SK-N-SH treated with all-trans-retinoic acid at 6 μM for 48 hours (cell line): ENCODE results near the gene NPAS3.

Experiments
- ATAC-seq: fragments of 200-7000 bp; cut with Tn5 transposase; 3 replicates; pipeline ENCODE4 v1.9.1; 2020; ENCODE audit warnings: mild to moderate bottlenecking, moderate library complexity
- ARNTL ChIP-seq: fragments of 450-650 bp; formaldehyde crosslinking; IDR thresholded peaks from 2 replicates; pipeline ENCODE4 v1.5.0; 2020; ENCODE audit warnings: low read depth, mild to moderate bottlenecking, moderate library complexity, borderline replicate concordance
- BACH2 ChIP-seq: fragments of 250-450 bp; sonication (Bioruptor Pico); IDR thresholded peaks from 2 replicates; pipeline ENCODE4 v1.9.0; 2021; ENCODE audit warnings: mild to moderate bottlenecking, borderline replicate concordance
- CSDC2 ChIP-seq: fragments of 250-450 bp; sonication (Bioruptor Pico); IDR thresholded peaks from 2 replicates; pipeline ENCODE4 v1.5.0; 2020; ENCODE audit warnings: mild to moderate bottlenecking, moderate library complexity
- ESRRG ChIP-seq: fragments of 250-450 bp; sonication (Bioruptor Pico); IDR thresholded peaks from 2 replicates; pipeline ENCODE4 v1.6.1; 2021; ENCODE audit warnings: mild to moderate bottlenecking
- GLIS3 ChIP-seq: fragments of 250-450 bp; sonication (Bioruptor Pico); IDR thresholded peaks from 2 replicates; pipeline ENCODE4 v1.5.0; 2020; ENCODE audit warnings: mild to moderate bottlenecking, moderate library complexity
- ISL1 ChIP-seq: fragments of 250-450 bp; sonication (Bioruptor Pico); IDR thresholded peaks from 2 replicates; pipeline ENCODE4 v2.1.2; 2022; ENCODE audit warnings: mild to moderate bottlenecking, moderate library complexity
- OSR1 ChIP-seq: fragments of 250-450 bp; sonication (Bioruptor Pico); IDR thresholded peaks from 2 replicates; pipeline ENCODE4 v1.8.0; 2022; ENCODE audit warnings: moderate library complexity, mild to moderate bottlenecking, inconsistent platforms
- PPARA ChIP-seq: fragments of 250-450 bp; sonication (Bioruptor Pico); IDR thresholded peaks from 2 replicates; pipeline ENCODE4 v1.5.0; 2020; ENCODE audit warnings: mild to moderate bottlenecking, borderline replicate concordance
- RARB ChIP-seq: fragments of 250-450 bp; sonication (Bioruptor Pico); IDR thresholded peaks from 2 replicates; pipeline ENCODE4 v1.8.0; 2021; ENCODE audit warnings: mild to moderate bottlenecking, moderate library complexity
- SNAI2 ChIP-seq: fragments of 250-450 bp; sonication (Bioruptor Pico); IDR thresholded peaks from 2 replicates; pipeline ENCODE4 v1.5.0; 2020; ENCODE audit warnings: mild to moderate bottlenecking, moderate library complexity
- TCF4 ChIP-seq: fragments of 250-450 bp; sonication (Bioruptor Pico); IDR thresholded peaks from 2 replicates; pipeline ENCODE4 v1.8.0; 2021; ENCODE audit warnings: mild to moderate bottlenecking, moderate library complexity, borderline replicate concordance
- TOX ChIP-seq: fragments of 250-450 bp; sonication (Bioruptor Pico); IDR thresholded peaks from 2 replicates; pipeline ENCODE4 v1.8.0; 2021; ENCODE audit warnings: mild to moderate bottlenecking, moderate library complexity, borderline replicate concordance
- ZC3H10 ChIP-seq: fragments of 250-450 bp; sonication (Bioruptor Pico); IDR thresholded peaks from 2 replicates; pipeline ENCODE4 v1.5.1; 2021; ENCODE audit warnings: mild to moderate bottlenecking, moderate library complexity
- ZFP3 ChIP-seq: fragments of 250-450 bp; sonication (Bioruptor Pico); IDR thresholded peaks from 2 replicates; pipeline ENCODE4 v1.5.0; 2020; ENCODE audit warnings: mild to moderate bottlenecking, moderate library complexity
- ZFP30 ChIP-seq: fragments of 450-650 bp; formaldehyde crosslinking; IDR thresholded peaks from 2 replicates; pipeline ENCODE4 v1.5.0; 2022; ENCODE audit warnings: mild to moderate bottlenecking, moderate library complexity
- ZNF565 ChIP-seq: fragments of 450-650 bp; formaldehyde crosslinking; conservative IDR thresholded peaks from 2 replicates; pipeline ENCODE4 v1.5.0; 2020; ENCODE audit warnings: low read depth, mild to moderate bottlenecking, moderate library complexity
- ZNF70 ChIP-seq: fragments of 450-650 bp; formaldehyde crosslinking; IDR thresholded peaks from 2 replicates; pipeline ENCODE4 v1.5.0; 2020; ENCODE audit warnings: mild to moderate bottlenecking, moderate library complexity
- ZNF8 ChIP-seq: fragments of 450-650 bp; formaldehyde crosslinking; IDR thresholded peaks from 2 replicates; pipeline ENCODE4 v1.5.0; 2020; ENCODE audit warnings: mild to moderate bottlenecking, moderate library complexity
- TF ChIP-seq, protein P1 (sequence below): fragments of 250-450 bp; sonication (Bioruptor Pico); IDR thresholded peaks from 2 replicates; pipeline ENCODE4 v1.5.1; 2021; ENCODE audit warnings: mild to moderate bottlenecking, moderate library complexity
- TF ChIP-seq, protein P2 (sequence below): fragments of 250-450 bp; sonication (Bioruptor Pico); IDR thresholded peaks from 2 replicates; pipeline ENCODE4 v1.5.0; 2020; ENCODE audit warnings: mild to moderate bottlenecking, moderate library complexity
- TF ChIP-seq, protein P3 (sequence below): fragments of 250-450 bp; sonication (Bioruptor Pico); IDR thresholded peaks from 2 replicates; pipeline ENCODE4 v1.8.0; 2020; ENCODE audit warnings: mild to moderate bottlenecking, moderate library complexity, borderline replicate concordance
- TF ChIP-seq, protein P4 (sequence below): fragments of 250-450 bp; sonication (Bioruptor Pico); IDR thresholded peaks from 2 replicates; pipeline ENCODE4 v1.8.0; 2021; ENCODE audit warnings: low read depth, mild to moderate bottlenecking, moderate library complexity, borderline replicate concordance
- TF ChIP-seq, protein P5 (sequence below): fragments of 250-450 bp; sonication (Bioruptor Pico); IDR thresholded peaks from 2 replicates; pipeline ENCODE4 v1.5.1; 2020; ENCODE audit warnings: low read depth, mild to moderate bottlenecking, moderate library complexity

Gene NPAS3

DNA sequence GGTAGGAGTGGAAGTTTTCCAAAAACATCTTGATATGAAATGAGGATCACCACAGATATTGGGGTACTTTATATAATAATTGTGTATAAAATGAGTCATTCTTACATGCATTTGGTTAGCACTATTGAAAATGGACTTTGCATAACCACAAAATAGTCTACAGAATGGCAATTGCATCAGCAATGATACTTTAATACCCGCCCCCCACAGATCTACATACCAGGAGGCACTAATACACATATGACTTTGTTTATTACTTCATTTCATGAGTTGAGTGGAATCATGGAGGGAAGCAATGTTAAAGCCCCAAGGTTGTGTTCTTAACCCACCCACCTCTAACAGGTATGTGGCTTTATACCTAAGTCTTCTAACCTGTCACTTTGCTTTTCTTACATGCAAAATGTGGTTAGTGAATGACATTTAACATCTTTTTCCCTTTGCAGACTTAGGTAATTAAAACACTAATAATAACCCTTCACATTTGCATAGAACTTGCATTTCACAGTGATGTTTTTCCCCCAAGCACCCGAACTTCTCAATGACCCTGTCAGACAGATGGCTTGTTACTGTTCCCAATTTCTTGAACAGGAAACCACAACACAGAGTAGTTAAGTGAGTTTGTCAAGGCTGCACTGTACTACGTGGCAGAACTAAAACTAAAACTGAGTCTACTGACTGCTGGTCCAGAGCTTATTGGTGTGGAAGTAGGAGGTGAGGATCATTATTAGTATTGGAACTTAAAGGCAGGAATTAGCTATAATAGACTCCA, 101.9 kb downstream of the NPAS3 start:
- no peak for TF ChIP-seq SNAI2
- no peak for TF ChIP-seq TOX (CRISPR knock-in tag)
- TF ChIP-seq ZNF8 (CRISPR knock-in tag), result no peak
- TF ChIP-seq, protein P1, sequence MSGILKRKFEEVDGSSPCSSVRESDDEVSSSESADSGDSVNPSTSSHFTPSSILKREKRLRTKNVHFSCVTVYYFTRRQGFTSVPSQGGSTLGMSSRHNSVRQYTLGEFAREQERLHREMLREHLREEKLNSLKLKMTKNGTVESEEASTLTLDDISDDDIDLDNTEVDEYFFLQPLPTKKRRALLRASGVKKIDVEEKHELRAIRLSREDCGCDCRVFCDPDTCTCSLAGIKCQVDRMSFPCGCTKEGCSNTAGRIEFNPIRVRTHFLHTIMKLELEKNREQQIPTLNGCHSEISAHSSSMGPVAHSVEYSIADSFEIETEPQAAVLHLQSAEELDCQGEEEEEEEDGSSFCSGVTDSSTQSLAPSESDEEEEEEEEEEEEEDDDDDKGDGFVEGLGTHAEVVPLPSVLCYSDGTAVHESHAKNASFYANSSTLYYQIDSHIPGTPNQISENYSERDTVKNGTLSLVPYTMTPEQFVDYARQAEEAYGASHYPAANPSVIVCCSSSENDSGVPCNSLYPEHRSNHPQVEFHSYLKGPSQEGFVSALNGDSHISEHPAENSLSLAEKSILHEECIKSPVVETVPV, result no peak
- no peak for TF ChIP-seq ZNF565
- TF ChIP-seq, protein P2, sequence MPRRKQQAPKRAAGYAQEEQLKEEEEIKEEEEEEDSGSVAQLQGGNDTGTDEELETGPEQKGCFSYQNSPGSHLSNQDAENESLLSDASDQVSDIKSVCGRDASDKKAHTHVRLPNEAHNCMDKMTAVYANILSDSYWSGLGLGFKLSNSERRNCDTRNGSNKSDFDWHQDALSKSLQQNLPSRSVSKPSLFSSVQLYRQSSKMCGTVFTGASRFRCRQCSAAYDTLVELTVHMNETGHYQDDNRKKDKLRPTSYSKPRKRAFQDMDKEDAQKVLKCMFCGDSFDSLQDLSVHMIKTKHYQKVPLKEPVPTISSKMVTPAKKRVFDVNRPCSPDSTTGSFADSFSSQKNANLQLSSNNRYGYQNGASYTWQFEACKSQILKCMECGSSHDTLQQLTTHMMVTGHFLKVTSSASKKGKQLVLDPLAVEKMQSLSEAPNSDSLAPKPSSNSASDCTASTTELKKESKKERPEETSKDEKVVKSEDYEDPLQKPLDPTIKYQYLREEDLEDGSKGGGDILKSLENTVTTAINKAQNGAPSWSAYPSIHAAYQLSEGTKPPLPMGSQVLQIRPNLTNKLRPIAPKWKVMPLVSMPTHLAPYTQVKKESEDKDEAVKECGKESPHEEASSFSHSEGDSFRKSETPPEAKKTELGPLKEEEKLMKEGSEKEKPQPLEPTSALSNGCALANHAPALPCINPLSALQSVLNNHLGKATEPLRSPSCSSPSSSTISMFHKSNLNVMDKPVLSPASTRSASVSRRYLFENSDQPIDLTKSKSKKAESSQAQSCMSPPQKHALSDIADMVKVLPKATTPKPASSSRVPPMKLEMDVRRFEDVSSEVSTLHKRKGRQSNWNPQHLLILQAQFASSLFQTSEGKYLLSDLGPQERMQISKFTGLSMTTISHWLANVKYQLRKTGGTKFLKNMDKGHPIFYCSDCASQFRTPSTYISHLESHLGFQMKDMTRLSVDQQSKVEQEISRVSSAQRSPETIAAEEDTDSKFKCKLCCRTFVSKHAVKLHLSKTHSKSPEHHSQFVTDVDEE, result no peak
- TF ChIP-seq, protein P3, sequence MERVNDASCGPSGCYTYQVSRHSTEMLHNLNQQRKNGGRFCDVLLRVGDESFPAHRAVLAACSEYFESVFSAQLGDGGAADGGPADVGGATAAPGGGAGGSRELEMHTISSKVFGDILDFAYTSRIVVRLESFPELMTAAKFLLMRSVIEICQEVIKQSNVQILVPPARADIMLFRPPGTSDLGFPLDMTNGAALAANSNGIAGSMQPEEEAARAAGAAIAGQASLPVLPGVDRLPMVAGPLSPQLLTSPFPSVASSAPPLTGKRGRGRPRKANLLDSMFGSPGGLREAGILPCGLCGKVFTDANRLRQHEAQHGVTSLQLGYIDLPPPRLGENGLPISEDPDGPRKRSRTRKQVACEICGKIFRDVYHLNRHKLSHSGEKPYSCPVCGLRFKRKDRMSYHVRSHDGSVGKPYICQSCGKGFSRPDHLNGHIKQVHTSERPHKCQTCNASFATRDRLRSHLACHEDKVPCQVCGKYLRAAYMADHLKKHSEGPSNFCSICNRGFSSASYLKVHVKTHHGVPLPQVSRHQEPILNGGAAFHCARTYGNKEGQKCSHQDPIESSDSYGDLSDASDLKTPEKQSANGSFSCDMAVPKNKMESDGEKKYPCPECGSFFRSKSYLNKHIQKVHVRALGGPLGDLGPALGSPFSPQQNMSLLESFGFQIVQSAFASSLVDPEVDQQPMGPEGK, result no peak
- TF ChIP-seq ARNTL (CRISPR knock-in tag), result no peak
- no peak for TF ChIP-seq ZFP3 (CRISPR knock-in tag)
- no peak for TF ChIP-seq ZC3H10 (CRISPR knock-in tag)
- TF ChIP-seq ZNF70, result no peak
- TF ChIP-seq, protein P4, sequence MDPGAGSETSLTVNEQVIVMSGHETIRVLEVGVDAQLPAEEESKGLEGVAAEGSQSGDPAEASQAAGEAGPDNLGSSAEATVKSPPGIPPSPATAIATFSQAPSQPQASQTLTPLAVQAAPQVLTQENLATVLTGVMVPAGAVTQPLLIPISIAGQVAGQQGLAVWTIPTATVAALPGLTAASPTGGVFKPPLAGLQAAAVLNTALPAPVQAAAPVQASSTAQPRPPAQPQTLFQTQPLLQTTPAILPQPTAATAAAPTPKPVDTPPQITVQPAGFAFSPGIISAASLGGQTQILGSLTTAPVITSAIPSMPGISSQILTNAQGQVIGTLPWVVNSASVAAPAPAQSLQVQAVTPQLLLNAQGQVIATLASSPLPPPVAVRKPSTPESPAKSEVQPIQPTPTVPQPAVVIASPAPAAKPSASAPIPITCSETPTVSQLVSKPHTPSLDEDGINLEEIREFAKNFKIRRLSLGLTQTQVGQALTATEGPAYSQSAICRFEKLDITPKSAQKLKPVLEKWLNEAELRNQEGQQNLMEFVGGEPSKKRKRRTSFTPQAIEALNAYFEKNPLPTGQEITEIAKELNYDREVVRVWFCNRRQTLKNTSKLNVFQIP (CRISPR knock-in tag), result no peak
- no peak for TF ChIP-seq PPARA (CRISPR knock-in tag)
- no peak for TF ChIP-seq OSR1 (CRISPR knock-in tag)
- TF ChIP-seq BACH2 (CRISPR knock-in tag), result no peak
- no peak for TF ChIP-seq ISL1
- TF ChIP-seq TCF4 (CRISPR knock-in tag), result no peak
- no peak for TF ChIP-seq CSDC2
- no peak for TF ChIP-seq ESRRG (CRISPR knock-in tag)
- TF ChIP-seq, all 23 proteins: peak for 0

DNA sequence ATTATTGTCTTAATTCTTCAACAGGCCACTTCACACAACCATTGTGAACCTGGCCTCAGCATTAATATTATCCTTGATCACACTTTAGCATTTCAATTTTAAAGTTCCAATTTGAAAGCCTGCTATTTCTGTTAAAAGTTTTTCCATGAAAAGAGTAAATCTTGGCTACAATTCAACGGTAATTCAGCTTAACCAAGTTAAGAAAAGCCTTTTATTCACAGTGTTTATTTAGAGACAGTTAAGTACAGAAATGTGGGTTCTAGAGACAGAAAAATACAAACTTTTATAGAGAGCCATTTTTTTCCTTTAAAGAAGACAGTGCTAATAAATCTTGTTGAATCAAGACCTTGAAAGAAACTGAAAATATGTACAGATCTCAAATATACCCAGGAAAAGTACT, 103.9 kb downstream of the NPAS3 start:
- ATAC-seq, result no peak
- TF ChIP-seq PPARA (CRISPR knock-in tag) (no peak), TCF4 (CRISPR knock-in tag) (no peak), CSDC2 (no peak), OSR1 (CRISPR knock-in tag) (no peak), ZNF8 (CRISPR knock-in tag) (no peak), TOX (CRISPR knock-in tag) (no peak), RARB (CRISPR knock-in tag) (no peak), GLIS3 (CRISPR knock-in tag) (no peak), ARNTL (CRISPR knock-in tag) (no peak), ZFP3 (CRISPR knock-in tag) (no peak), BACH2 (CRISPR knock-in tag) (no peak), ISL1 (no peak), ZNF565 (no peak), ZFP30 (CRISPR knock-in tag) (no peak), ZC3H10 (CRISPR knock-in tag) (no peak), ESRRG (CRISPR knock-in tag) (no peak)
- TF ChIP-seq, protein P3, result no peak
- TF ChIP-seq, protein P5, sequence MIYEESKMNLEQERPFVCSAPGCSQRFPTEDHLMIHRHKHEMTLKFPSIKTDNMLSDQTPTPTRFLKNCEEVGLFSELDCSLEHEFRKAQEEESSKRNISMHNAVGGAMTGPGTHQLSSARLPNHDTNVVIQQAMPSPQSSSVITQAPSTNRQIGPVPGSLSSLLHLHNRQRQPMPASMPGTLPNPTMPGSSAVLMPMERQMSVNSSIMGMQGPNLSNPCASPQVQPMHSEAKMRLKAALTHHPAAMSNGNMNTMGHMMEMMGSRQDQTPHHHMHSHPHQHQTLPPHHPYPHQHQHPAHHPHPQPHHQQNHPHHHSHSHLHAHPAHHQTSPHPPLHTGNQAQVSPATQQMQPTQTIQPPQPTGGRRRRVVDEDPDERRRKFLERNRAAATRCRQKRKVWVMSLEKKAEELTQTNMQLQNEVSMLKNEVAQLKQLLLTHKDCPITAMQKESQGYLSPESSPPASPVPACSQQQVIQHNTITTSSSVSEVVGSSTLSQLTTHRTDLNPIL, result no peak
- TF ChIP-seq, protein P4 (CRISPR knock-in tag), result no peak

More for the DNA sequence above, 101.9 kb downstream of the NPAS3 start:
- no peak for ATAC-seq
